NCI-H345 (cell line): ENCODE measurements around the gene KLK11.
"Not testable (repeated sequence)": the region's sequence is repeated elsewhere in the genome, so short reads cannot be mapped to it uniquely, and the experiment has no call there.

Experiments used
- DNase-seq: peaks from one replicate; lab custom pipeline; 2025; lab: John Stamatoyannopoulos, UW

The KLK11 gene

DNA sequence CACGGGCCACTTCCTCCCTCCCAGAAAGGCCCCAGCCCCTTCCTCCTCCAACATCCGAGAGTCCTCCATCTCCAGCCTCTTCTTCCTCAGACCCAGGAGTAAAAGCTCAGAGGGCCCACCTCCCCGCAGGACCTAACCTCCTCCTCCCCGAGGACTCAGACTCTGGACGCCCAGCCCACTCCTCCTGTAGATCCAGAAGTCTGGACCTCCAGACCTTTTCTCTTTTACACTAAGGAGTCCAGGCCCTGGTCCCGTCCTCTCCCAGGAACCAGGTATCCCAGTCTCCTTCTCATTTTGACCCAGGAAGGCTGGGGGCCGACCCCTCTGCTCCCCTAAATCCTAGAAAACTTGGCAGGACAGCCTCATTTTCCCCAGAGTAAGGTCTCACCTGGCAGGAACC lies 23.1 kb downstream of the KLK11 start:
- DNase-seq, result no peak

DNA sequence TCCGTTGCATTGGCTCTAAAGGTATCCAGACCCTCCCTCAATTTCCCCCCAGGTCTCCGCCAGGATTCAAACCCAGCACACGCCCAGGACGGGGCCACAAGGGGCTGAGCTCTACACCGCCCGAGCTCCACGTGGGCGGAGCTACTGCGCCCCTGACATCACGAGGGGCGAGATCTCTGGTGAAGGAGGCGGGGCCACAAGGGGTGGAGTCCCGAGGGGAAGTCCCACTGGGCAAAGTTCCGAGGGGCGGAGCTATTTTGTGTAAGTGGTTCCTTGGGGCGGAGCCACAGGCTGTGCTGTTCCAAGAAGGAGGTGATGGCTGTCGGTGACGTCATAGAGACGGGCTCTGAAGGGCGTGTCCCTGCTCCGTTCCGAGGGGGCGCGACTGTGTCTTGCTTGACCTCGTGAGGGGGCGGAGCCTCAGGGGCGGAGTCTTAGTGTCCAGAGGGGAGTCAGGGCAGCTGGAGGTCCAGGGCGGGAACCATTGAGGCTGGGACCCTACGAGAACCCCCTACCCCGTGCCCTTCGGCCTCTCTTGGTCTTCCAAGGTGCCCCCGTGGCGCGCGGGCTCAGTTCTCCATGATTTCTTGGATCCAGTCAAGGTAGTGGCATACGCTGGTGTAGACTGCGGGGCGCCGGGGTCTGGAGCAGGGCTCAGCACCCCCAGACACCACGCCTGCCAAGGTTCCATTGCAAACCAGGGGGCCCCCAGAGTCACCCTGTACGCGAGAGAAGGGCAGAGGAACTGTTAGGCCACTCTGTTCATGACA lies 23.7 kb downstream of the KLK11 start:
- DNase-seq, result no peak

DNA sequence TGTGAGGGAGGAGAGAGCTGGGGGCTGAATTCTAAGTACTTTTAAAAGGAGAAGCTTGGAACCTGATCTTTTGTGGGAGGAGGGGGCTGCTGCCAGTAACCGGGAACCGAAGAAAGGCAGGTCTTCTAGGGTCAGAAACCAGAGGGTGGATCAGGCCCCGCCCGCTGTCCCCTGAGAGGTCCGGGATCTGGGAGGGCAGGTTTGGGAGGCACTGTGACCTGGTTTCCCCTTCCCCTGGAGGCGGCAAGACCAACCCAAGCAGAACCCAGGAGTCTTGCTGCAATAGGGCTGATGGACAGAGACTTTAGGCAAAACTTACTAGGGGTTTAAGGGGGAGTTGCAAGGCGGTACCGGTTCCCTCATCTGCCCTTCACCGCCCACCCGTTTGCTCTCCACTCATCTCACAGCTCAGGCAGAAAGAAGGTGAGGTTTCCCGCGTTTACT lies 24.3 kb downstream of the KLK11 start:
- DNase-seq, result no peak

DNA sequence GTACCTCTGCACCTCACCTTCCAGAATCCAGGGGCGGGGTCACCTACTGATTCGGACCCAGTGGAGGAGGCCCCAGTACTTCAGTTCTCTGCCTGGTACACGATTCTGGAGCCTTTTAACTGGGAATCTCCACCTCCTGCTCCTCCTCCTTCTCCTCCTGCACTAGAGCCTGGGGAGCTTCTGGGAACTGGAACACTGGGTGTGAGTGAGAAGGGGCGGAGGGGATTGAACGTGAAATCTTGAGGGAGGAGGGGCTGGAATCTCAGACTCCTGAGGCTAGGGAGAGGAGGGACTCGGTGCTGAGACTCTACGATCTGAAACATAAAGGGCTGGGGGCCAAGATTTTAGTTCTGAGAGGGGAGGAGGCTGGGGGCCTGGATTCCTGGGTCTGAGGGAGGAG lies 24.9 kb downstream of the KLK11 start, which contains the start of gene KLK8:
Gene KLK8, minus strand, starts transcription at position 90 of the 400 bp plus-strand sequence. CDS start 437 bp downstream, outside the sequence.
- no peak for DNase-seq

DNA sequence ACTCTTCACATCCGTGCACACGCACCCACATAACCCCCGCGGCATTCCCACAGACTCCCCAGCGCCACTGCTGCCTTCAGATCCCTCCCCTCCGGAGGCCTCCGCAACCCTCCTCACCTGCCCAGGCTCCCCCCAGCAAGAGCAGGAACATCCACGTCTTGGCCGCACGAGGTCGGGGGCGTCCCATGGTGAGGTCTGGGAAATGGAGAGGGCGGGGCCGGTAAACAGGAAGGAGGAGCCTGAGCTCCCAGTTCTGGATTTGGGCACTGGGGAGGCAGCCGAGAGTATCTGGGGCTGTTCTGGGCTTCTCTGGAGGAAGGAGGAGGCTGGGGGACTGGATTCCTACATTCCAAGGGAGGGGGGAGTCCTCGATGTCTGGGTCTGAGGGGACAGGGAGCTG lies 25.4 kb downstream of the KLK11 start:
- DNase-seq, result no peak

DNA sequence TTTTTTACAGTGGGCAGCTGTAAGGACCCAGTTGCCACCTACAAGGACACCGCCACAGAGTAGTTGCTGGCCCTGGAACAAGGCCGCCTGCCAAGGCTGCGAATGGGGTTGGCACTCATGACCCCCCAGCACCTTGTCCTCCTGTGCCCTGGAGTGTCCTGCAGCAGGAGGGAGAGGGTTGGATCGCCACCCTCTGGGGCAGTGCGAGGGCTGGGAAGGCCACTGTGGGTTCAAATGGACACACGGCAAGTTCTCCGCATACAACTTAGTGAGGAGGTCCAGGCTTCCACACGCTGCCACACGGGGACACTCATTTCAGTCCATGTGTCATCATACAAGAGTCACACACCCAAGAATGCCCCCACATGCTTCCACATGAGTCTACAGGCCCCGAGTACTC lies 26.0 kb downstream of the KLK11 start:
- DNase-seq, result no peak

DNA sequence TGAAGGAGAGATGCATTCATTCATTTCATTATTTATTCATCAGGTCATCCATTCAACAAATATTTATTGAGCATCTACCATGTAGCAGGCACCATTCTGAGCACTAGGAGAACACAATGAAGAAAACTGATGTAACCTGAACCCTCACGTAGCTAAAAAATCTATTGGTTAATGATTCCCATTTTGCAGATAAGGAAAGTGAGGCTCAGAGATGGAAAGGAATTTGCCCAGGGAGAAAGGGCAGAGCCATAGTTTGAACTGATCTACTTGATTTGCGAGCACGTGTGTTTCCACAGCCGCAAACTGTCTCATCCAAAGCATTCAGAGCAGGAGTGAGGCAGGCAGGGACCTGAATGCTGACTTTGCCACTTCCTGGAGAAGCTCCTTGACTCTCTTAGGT lies 27.7 kb downstream of the KLK11 start:
- DNase-seq, result no peak

DNA sequence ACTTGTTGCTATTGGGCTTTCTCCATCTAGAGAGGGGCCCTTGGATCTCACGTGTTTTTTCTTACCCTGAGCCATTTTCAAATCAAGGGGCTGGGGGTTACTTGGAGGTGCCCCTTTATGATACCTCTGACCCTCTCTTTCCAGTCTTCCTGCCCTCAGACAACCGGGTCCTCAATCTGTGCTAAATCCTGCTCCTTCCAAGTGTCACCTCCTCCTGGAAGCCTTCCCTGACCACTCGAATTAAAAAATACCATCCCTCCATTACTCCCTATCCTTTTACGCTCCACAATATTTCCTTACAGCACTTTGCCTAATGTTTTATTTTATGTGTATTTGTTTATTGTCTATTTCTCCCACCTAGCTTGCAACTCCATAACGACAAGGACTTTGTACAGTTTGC lies 28.4 kb downstream of the KLK11 start:
- no peak for DNase-seq

DNA sequence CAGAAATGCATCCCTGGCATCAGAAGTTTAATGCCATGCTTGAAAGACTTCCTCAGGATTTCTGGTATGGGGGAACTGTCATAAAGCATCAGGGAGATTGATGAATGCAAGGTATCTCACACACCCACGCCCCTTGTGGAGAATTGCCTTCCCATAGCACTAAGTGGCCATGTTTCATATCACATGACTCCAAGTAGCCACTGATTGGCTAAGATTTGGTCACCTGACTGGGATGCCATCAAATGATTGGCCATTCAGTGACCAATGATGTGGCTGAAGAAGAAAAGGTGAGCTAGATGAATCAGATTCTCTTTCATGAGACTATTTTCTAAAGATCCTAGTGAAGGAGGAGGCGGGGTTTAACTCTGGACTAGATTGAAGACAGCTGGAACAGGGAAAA lies 32.3 kb downstream of the KLK11 start:
- no peak for DNase-seq

DNA sequence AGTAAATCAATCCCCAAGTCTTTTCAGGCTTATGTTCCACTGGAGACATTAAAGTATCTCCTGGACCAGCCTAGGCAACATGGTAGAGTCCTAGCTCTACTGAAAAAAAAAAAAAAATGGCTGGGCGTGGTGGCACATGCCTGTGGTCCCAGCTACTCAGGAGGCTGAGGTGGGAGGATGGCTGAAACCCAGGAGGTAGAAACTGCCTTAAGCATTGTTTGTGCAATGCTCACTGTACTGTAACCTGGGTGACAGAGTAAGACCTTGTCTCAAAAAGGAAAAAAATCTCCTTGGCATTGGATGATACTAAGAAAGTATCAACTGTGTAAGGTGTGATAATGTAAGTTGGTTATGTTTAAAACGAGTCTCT lies 33.8 kb downstream of the KLK11 start:
- no peak for DNase-seq

DNA sequence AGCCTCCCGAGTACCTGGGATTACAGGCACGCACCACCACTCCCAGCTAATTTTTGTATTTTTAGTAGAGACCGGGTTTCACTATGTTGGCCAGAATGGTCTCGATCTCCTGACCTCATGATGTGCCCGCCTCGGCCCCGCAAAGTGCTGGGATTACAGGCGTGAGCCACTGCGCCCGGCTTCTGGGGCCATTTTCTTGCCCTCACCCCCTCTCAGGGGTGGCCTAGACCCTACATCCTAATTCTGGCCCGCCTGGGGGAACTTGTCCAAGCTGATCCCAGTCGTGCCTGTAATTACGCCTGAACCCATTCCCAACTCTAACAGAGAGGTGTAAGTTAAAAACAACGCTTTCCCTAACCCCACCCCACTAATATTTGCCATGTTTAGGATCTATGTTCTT lies 42.0 kb downstream of the KLK11 start:
- DNase-seq, result not testable (repeated sequence)

DNA sequence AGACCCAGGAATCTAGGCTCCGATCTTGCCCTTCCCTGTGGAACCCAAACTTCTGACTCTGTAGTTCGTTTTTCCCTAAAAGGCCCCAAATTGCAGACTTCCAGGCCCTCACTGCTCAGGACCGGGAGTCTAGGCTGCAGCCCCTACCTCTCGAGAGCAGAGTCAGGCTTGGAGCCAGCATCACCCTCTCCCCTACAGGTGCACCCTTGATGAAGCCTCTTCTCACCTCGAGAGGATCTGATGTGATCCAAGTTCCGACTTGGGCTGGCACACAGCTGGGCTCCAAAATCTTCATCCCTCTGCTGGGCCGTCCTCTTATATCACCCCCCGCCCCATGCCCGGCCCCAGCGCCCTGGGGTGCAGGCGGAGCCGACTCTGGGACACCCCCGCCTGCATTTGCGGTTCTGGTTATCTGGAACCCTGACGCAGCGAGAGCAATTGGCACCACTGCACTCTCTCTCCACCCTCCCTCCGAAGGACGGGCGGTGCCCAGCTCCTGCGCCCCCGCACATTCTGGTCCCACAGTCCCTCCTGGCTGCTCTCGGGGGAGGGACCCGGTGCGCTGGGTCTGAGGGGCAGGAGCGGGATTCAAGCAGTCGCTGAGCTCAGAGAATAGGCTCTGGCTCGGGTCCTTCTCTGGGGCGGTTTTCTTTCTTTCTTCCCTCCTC lies 42.7 kb downstream of the KLK11 start, which contains the start of gene KLK7:
Gene KLK7, minus strand, starts transcription at position 293 of the 668 bp plus-strand sequence. CDS start 1,518 bp downstream, outside the sequence.
- no peak for DNase-seq

DNA sequence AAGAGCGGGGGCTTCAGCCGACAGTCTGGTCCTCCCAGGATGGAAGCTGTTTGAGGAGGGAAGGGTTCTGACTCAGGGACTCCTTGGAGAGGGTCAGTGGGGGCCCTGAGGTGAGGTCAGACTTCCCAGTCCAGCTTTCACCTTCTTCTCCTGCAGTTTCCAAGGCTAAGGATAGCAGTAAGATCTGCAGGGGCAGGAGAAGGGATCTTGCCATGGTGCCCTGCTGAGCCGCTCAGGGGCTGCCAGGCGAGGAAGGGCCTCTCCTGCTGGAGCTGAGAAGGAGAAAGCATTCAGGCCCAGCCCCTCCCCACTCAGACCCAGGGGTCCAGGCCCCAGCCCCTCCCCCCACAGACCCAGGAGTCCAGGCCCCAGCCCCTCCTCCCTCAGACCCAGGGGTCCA lies 44.2 kb downstream of the KLK11 start:
- no peak for DNase-seq

DNA sequence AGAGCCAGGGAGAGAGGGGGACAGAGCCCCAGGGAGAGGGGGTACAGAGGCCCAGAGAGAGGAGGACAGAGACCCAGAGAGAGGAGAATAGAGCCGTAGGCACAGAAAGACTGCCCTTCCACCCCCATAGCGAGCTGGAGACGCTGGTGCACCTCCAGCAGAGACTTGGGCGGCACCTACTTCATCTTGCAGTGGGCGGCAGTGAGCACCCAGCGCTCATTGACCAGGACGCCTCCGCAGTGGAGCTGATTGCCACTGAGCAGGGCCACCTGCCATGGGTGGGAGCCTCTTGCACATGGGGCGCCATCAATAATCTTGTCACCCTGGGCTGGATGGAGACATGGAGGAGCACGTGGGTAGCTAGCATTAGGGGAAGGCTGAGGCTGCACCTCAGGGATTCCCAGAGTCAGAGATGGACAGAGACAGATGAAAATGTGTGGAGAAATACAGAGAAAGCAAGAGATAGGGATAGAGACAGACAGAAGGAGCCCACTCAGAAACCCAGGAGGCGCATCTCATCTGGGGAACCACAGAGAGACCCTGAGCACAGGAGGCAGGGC lies 44.7 kb downstream of the KLK11 start:
- no peak for DNase-seq

DNA sequence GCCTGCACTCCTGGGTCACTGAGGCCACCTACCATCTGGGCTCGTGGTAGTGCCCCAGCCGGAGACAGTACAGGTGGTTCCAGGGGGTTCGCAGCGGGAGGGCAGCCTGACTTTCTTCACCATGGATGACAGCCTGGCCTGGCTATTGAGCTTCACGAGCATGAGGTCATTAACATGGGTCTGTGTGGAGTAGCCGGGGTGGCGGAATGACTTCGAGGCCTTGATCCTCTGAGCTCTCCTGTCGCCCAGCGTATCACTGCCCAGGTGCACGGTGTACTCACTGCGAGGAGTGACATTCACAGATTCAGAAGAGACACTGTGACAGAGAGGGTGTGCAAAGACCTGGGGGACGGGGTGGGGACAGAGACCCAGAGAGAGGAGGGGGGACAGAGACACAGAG lies 46.2 kb downstream of the KLK11 start:
- no peak for DNase-seq

DNA sequence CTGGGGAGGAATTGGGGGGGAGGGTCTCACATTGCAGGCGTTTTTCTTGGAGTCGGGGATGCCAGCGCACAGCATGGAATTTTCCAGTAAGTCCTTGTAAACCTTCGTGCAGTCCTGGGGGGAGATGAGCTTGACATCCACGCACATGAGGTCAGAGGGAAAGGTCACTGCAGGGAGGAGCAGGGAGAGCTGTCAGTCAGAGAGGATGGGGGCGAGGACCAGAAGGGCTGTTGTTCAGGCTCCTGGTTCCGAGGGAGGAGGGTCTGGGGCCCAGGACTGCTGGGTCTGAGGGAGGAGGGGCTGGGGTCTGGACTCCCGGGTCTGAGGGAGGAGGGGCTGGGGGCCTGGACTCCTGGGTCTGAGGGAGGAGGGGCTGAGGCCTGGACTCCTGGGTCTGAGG lies 46.7 kb downstream of the KLK11 start:
- DNase-seq, result no peak

DNA sequence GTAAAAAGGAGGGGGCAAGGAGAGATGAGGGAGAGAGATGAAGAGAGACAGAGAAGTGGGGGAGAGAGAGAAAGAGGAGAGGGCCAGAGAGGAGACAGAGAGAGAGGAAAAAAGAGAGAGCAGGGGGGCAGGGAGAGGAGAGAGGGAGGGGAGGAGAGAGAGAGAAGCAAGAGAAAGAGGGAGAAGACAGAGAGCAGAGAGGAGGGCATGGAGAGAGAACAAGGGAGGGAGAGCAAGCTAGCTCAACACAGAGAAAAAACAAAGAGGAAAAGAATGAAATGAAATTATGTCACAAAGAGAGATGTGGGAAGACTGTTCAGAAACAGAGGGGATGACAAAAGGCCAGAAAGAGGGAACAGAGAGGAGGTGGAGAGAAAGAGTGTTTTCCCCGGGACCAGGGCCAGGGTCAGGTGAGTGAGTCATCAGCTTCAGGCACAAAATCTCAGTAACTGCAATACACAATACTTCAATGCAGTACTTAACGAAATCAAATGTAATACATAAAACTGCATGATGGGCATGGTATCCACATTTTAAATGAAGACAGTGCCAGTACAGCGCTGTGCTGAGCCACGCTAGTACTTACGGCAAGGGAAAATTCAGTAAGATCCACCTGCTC lies 47.5 kb downstream of the KLK11 start:
- no peak for DNase-seq

DNA sequence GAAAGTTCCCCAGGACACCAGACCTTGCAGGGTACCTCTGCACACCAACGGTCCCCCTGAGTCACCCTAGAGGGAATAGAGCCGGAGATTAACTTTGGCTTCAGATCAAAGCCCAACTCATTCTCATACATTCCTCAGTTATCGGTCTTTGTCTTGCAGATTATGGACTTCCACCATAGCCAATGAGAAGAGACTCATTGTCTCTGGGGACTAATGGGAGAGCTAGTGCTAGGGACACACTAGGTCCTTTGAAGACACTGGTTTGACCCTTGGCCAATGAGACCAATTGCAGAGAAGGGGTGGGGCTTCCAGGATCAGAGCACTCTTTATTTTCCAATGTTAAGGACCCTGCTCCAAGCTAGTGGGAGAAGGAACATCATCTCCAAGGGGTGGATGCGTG lies 48.8 kb downstream of the KLK11 start:
- no peak for DNase-seq

DNA sequence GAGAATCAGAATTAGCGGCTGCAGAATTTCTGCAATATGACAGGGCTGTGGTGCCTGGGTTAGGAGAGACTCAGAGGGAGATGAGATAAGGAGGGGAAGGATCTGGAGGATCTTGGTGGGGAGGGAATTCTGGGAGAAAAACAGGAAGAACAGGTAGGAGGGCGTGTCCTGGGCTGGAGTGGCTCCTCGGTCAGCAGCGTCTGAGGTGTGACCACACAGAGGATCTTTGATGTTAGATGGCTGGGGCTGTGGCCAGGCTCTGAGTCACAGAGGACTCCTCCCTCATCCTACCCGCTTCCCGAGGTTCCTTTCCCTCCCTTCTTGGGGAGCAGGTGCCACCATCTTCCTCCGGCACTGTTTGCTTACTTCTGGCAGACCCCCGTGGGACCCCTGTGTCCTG lies 50.6 kb downstream of the KLK11 start:
- no peak for DNase-seq

DNA sequence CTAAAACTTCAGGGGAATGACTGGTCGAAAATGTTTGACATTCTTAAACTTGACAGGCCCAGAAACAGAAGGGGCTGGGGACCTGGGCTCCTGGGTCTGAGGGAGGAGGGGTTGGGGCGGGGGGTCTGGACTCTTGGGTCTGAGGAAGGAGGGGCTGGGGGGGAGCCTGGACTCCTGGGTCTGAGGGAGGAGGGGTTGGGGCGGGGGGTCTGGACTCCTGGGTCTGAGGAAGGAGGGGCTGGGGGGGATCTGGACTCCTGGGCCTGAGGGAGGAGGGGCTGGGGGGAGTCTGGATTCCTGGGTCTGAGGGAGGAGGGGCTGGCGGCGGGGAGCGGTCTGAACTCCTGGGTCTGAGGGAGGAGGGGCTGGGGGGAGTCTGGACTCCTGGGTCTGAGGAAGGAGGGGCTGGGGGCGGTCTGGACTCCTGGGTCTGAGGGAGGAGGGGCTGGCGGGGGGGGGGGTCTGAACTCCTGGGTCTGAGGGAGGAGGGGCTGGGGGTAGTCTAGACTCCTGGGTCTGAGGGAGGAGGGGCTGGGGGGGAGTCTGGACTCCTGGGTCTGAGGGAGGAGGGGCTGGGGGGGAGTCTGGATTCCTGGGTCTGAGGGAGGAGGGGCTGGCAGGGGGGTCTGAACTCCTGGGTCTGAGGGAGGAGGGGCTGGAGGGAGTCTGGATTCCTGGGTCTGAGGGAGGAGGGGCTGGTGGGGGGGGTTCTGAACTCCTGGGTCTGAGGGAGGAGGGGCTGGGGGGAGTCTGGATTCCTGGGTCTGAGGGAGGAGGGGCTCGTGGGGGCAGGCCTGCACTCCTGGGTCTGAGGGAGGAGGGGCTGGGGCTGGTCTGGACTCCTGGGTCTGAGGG lies 51.5 kb downstream of the KLK11 start:
- no peak for DNase-seq

DNA sequence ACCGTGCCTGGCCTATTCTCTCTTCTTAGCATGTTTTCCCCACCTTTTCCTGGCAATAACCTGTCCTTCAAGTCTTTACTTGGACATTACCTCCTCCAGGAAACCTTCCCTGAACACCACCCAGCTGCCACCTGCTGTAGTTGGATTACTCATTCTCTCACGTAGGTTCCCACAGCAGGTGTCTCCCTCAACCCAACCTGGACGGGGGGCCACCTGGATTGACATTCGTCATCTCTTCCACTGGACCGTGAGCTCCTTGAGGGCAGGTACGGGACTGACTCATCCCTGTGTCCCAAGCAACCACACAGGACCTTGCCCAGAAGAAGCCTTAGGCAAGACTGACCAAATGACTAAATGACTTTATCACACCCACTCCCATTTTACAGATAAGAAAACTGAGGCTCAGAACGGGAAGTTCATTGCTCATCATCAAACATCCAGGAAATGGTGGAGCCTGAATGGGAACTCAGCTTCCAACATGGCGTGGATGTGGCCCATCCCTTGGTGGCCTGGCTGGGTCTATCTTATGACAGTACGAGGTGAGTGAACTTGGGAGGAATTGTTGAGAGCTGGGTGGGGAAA lies 53.5 kb downstream of the KLK11 start:
- DNase-seq, result no peak
